Head of caudate nucleus (tissue), 42 donors: ENCODE results near the gene RAB5B.
"Not testable (repeated sequence)": the region's sequence is repeated elsewhere in the genome, so short reads cannot be mapped to it uniquely, and the experiment has no call there.

Experiments
- DNase-seq, 42 donors: peaks; one replicate each; pipeline versions ENCODE4 v3.0.0 to v3.0.0-alpha.2; 2020 to 2021; ENCODE audit warnings: mixed read lengths in 7 of 42
- intact Hi-C: fragments of 100-400 bp; cut with DNase I; formaldehyde crosslinking; loops from one replicate; pipeline ENCODE4 v1.15.0; 2022

RAB5B gene

DNA sequence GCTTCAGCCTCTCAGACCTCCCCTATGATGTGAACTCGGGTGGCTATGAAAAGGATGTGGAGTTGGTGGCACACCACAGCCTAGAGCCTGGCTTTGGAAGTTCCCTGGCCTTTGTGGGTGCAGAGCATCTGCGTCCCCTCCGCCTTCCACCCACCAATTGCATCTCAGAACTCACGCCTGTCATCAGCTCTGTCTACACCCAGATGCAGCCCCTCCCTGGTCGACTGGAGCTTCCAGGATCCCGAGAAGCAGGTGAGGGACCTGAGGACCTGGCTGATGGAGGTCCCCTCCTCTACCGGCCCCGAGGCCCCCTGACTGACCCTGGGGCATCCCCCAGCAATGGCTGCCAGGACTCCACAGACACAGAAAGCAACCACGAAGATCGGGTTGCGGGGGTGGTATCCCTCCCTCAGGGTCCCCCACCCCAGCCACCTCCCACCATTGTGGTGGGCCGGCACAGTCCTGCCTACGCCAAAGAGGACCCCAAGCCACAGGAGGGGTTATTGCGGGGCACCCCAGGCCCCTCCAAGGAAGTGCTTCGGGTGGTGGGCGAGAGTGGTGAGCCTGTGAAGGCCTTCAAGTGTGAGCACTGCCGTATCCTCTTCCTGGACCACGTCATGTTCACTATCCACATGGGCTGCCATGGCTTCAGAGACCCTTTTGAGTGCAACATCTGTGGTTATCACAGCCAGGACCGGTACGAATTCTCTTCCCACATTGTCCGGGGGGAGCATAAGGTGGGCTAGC is 60.9 kb downstream of the RAB5B start:
- no peak for DNase-seq
- intact Hi-C loops = no loop called here

DNA sequence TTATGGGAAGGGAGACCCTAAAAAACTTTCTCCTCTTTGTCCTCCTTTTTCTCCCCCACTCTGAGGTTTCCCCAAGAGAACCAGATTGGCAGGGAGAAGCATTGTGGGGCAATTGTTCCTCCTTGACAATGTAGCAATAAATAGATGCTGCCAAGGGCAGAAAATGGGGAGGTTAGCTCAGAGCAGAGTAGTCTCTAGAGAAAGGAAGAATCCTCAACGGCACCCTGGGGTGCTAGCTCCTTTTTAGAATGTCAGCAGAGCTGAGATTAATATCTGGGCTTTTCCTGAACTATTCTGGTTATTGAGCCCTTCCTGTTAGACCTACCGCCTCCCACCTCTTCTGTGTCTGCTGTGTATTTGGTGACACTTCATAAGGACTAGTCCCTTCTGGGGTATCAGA is 63.3 kb downstream of the RAB5B start:
- DNase-seq = no peak
- intact Hi-C loops = no loop called here

DNA sequence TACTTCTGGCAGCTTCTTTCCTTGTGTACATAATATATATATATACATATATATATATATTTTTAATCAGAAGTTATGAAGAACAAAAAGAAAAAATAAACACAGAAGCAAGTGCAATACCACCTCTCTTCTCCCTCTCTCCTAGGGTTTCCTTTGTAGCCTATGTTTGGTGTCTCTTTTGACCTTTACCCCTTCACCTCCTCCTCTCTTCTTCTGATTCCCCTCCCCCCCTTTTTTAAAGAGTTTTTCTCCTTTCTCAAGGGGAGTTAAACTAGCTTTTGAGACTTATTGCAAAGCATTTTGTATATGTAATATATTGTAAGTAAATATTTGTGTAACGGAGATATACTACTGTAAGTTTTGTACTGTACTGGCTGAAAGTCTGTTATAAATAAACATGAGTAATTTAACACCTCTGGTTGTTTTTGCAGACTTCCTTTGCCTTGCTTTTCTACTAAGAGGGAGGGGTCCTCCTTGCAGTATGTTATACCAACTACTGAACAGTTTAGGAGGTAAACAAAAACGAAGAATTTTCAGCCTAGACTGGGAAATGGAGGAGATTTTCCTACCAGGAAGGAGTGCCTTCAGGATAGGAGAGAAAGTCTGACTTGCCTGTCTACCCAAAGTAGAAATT is 64.3 kb downstream of the RAB5B start:
- intact Hi-C loops = no loop called here

DNA sequence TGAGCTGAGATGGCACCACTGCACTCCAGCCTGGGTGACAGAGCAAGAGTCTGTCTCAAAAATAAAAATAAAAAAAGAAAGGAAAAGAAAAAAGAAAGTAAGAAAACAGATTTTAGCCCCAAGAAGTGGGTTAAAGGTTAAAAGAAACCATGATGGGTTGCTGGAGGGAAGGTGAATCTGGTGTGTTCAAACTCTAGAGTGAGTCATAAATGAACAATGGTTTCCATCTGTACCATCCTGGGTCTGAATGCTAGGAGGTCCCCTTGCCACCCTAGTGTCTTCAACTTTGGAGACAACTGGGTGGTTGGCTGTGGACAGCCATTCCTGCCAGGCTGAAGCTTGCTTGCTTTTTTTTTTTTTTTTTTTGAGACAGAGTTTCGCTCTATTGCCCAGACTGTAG is 66.3 kb downstream of the RAB5B start:
- DNase-seq = no peak
- intact Hi-C loops = loop anchor here (5.0 to 10.0 kb wide), 2 partner anchors 43 to 65 kb away; partner anchors contain the start of genes PA2G4 and SUOX

More for the DNA sequence above, 64.3 kb downstream of the RAB5B start:
- no peak for DNase-seq

DNA sequence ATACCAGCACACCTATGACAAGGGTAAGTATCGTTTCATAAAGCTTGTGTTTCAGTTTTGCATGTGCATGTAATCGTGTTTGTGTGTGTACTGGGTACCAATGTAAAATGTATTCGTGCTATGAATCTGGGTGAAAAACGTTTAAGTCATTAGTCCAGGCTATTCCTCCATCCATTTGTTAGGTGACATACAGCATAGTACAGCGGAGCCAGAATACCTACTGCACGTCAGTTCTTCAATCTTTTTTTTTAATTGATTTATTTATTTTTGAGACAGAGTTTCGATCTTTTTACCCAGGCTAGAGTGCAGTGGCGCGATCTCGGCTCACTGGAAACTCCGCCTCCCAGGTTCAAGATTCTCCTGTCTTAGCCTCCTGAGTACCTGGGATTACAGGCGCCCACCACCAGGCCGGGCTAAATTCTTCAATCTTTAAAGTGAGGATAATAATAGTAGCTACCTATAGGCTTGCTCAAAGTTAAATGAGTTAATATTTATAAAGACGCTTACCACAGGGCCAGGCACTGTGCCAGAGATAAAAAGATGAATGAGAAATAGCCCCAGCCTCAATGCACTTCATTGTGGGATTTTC is 67.2 kb downstream of the RAB5B start:
- intact Hi-C loops = loop anchor here (5.0 to 10.0 kb wide), 2 partner anchors 44 to 64 kb away; partner anchors contain the start of genes PA2G4 and SUOX
- peak in 17 of 42 donors; percentile 3 to 36 (median 13) for DNase-seq

DNA sequence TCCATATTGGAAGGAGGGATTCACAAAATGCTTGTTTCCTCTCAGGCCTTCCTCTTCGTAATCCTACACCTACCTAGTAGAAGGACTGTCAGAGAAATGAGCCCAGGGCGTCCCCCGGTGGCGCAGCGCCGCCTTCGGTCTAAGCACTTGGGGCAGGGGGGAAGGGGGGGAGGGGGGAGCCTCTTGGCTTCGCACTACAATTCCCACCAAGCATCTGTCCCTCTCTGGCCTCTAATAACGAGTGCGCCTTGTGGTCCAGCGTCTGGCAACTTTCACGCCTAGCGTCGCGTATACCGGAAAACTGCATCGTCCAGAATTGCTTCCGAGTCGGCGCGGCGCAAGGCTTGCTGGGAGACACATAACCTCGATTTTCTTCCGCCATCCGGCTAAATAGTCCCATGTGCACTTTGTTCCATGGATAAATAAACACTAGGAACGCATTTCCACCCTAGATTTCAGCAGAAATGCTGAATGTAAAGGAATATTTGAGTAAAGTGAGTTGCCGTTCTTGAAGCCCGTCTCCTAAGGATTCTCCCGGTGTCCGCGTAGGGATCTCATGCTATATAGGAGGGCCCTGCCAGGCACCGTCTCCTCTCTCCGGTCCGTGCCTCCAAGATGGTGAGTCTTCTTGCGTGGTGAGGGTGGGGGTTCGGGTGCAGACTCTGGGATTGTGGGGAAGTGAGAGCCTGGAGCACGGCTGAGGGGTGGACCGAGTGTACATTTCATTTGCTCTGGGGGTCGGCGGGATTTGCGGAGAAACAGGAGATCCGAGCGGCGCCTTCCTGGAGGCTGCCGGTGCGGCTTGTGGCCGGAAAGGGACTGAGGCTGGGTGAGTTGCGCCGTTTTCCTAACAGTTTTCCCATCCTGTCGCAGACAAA is 67.9 kb downstream of the RAB5B start, which contains the start of gene RPS26:
Gene RPS26, plus strand, starts transcription at position 367 of the 878 bp plus-strand sequence. Its CDS starts 249 bp downstream, at position 616.
- peak; percentile 83 to 97 (median 93) for DNase-seq
- intact Hi-C loops = loop anchor here (5.0 to 10.0 kb wide), 2 partner anchors 44 to 63 kb away; partner anchors contain the start of genes PA2G4 and SUOX

DNA sequence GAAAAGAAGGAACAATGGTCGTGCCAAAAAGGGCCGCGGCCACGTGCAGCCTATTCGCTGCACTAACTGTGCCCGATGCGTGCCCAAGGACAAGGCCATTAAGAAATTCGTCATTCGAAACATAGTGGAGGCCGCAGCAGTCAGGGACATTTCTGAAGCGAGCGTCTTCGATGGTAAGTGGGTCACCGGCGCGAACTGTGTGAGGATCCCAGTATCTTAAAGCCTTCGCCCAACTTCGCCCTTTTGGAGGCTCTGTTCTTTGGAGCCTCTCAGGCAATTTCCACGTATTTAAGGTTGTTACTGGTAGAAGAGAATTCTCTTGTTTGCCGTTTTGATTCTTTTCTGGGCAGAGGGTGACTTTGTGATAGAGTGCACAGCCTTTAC is 68.5 kb downstream of the RAB5B start:
- intact Hi-C loops = loop anchor here (5.0 to 10.0 kb wide), 2 partner anchors 45 to 62 kb away; partner anchors contain the start of genes PA2G4 and SUOX
- not testable (repeated sequence) for DNase-seq

DNA sequence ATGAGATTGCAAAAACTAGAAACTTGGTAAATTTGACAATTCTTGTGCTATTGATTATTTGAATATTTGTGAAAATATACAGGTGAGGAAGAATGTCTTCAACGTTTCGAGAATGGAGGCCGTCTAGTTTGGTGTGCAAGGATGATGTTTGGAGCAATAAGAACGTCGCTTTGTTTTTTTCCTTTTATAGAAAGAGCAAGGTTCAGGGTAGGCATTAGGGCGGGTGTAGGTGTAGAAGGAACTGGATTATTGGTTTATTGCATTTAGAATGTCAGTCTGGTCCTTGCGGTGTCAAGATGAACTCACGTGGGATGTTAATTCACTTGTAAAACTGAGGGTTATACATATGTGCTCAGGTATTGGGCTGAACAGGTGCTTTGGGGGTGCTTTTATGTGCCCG is 69.0 kb downstream of the RAB5B start:
- intact Hi-C loops = loop anchor here (5.0 to 10.0 kb wide), 2 partner anchors 46 to 62 kb away; partner anchors contain the start of genes PA2G4 and SUOX
- DNase-seq = no peak
